Endothelial cell of umbilical vein (primary cell): ENCODE measurements around the gene DHRS1. TPM values are rescaled to one million over a fixed set of nuclear protein-coding genes. Genes with fewer than 3 reads are reported as not detected.

Experiments
- BruUV-seq: library from RNA; stranded (reverse); fragments of 400-500 nt; replicated peaks from 2 replicates; lab custom pipeline; 2021; lab: Mats Ljungman, UMichigan
- CTCF ChIA-PET: fragments of 300-600, 350-600 bp; sonication (Branson Sonifier 250); formaldehyde crosslinking; loops from one replicate; lab custom pipeline; 2021; ENCODE audit warnings: antibody characterized with exemption, inconsistent platforms; lab: Charles Lee
- POLR2A ChIA-PET: fragments of 300-600, 350-600 bp; sonication (Branson Sonifier 250); formaldehyde crosslinking; loops from one replicate; lab custom pipeline; 2021; ENCODE audit warnings: antibody characterized with exemption, inconsistent platforms; lab: Charles Lee
- DNase-seq: peaks from one replicate; pipeline ENCODE4 v3.0.0-alpha.2; 2011; ENCODE audit warnings: low read depth, low spot score
- FAIRE-seq: peaks from 2 replicates; lab custom pipeline; 2011; peaks lifted over from hg19 to GRCh38; lab: Jason Lieb, UNC
- H2AFZ ChIP-seq: 2 replicates; pipeline ENCODE4 v1.6.0; 2012; ENCODE audit warnings: low read depth, low read length, control low read depth, inconsistent platforms
- H3K27ac ChIP-seq: 2 replicates; pipeline ENCODE4 v1.5.1; 2011; ENCODE audit warnings: low read depth, mild to moderate bottlenecking, control low read depth, low read length, moderate library complexity; ENCODE audit not compliant: insufficient read depth
- H3K27me3 ChIP-seq, 2 experiments: 2 replicates each; pipeline versions ENCODE4 v1.6.0 to v1.6.1; 2011; ENCODE audit warnings: low read length in 2 of 2, mixed read lengths in 1 of 2; ENCODE audit not compliant: control insufficient read depth in 2 of 2, insufficient read depth in 2 of 2
- H3K36me3 ChIP-seq, 2 experiments: 2 replicates in 1 of 2; 3 replicates in 1 of 2; pipeline ENCODE4 v1.5.1; 2011; ENCODE audit warnings: low read length in 2 of 2, mild to moderate bottlenecking in 1 of 2, moderate library complexity in 1 of 2; ENCODE audit not compliant: control insufficient read depth in 2 of 2, insufficient read depth in 2 of 2; ENCODE audit errors: extremely low read depth in 1 of 2
- H3K4me1 ChIP-seq: 3 replicates; pipeline ENCODE4 v1.5.1; 2011; ENCODE audit warnings: mild to moderate bottlenecking, low read length; ENCODE audit not compliant: control insufficient read depth, insufficient read depth; ENCODE audit errors: extremely low read depth
- H3K4me2 ChIP-seq: 2 replicates; pipeline ENCODE4 v1.6.1; 2011; ENCODE audit warnings: low read length, control low read depth, mixed read lengths; ENCODE audit not compliant: insufficient read depth
- H3K4me3 ChIP-seq, 3 experiments: fragments of 200-600 bp in 1 of 3; sonication (generic), shearing (Covaris generic) in 1 of 3; replicated peaks in 1 of 3; 2 replicates each; pipeline ENCODE4 v1.5.1; 2011 to 2016; ENCODE audit warnings: control low read depth in 3 of 3, low read length in 3 of 3, mild to moderate bottlenecking in 2 of 3, inconsistent platforms in 1 of 3, low read depth in 1 of 3, moderate library complexity in 1 of 3; ENCODE audit not compliant: insufficient read depth in 1 of 3
- H3K79me2 ChIP-seq: 2 replicates; pipeline ENCODE4 v1.6.0; 2012; ENCODE audit warnings: low read length, inconsistent platforms; ENCODE audit not compliant: control insufficient read depth, insufficient read depth
- H3K9ac ChIP-seq: replicated peaks from 2 replicates; pipeline ENCODE3; 2011; ENCODE audit warnings: low read length, control low read depth; ENCODE audit not compliant: insufficient read depth; ENCODE audit errors: extremely low read depth
- H3K9me1 ChIP-seq: replicated peaks from 3 replicates; pipeline ENCODE4 v1.6.0; 2011; ENCODE audit warnings: mild to moderate bottlenecking, low read length; ENCODE audit not compliant: control insufficient read depth, insufficient read depth; ENCODE audit errors: extremely low read depth
- H3K9me3 ChIP-seq: replicated peaks from 2 replicates; pipeline ENCODE4 v1.5.1; 2012; ENCODE audit warnings: low read length, inconsistent platforms; ENCODE audit not compliant: control insufficient read depth, insufficient read depth
- H4K20me1 ChIP-seq: replicated peaks from 2 replicates; pipeline ENCODE3; 2011; ENCODE audit warnings: mild to moderate bottlenecking, low read length; ENCODE audit not compliant: control insufficient read depth, insufficient read depth; ENCODE audit errors: extremely low read depth
- FOS ChIP-seq: IDR thresholded peaks from 2 replicates; pipeline ENCODE4 v1.6.1; 2011; ENCODE audit warnings: mild to moderate bottlenecking, low read length, moderate library complexity, borderline replicate concordance; ENCODE audit not compliant: insufficient read depth
- JUN ChIP-seq: IDR thresholded peaks from 2 replicates; pipeline ENCODE4 v1.6.1; 2011; ENCODE audit warnings: borderline replicate concordance, low read depth; ENCODE audit not compliant: insufficient read length, insufficient read depth
- MYC ChIP-seq: IDR thresholded peaks from one replicate; pipeline ENCODE4 v1.6.1; 2011; ENCODE audit warnings: mild to moderate bottlenecking, low read depth, low read length
- POLR2A ChIP-seq: IDR thresholded peaks from 2 replicates; pipeline ENCODE4 v1.6.1; 2012; ENCODE audit warnings: low read depth, mild to moderate bottlenecking, control low read depth, low read length
- POLR2AphosphoS5 ChIP-seq: IDR thresholded peaks from 2 replicates; pipeline ENCODE4 v1.6.1; 2012; ENCODE audit warnings: low read depth, mild to moderate bottlenecking, control low read depth, low read length, moderate library complexity; ENCODE audit not compliant: insufficient read depth
- dilution Hi-C: fragments of 300-500 bp; cut with MboI; formaldehyde crosslinking; loops from one replicate; pipeline ENCODE4 v1.15.0; 2019; ENCODE audit warnings: low sequenced_read_pairs; ENCODE audit not compliant: extremely low pct_ligation_motif_present
- intact Hi-C: fragments of 100-400 bp; cut with micrococcal nuclease; formaldehyde crosslinking; loops from one replicate; pipeline ENCODE4 v1.10.0; 2022
- polyA plus RNA-seq, 4 experiments: library from polyadenylated mRNA; depleted of rRNA in 3 of 4; stranded (reverse) in 3 of 4; unstranded in 1 of 4; fragments of >200 nt; gene quantifications; 2 replicates each; pipeline versions ENCODE4 v1.2.1 to v1.2.3, GENCODE V29; 2011 to 2012; ENCODE audit warnings: missing spikeins in 1 of 4
- total RNA-seq: library from RNA; stranded (reverse); gene quantifications from 2 replicates; pipeline ENCODE4 v1.2.3, GENCODE V29; 2021
- TF ChIP-seq, protein P1 (sequence below), 2 donors: IDR thresholded peaks; 1 replicate in 1 of 2; 2 replicates in 1 of 2; pipeline ENCODE4 v1.5.1; 2011; ENCODE audit warnings: low read length in 2 of 2, mild to moderate bottlenecking in 2 of 2, moderate library complexity in 2 of 2, control low read depth in 1 of 2, inconsistent platforms in 1 of 2, low read depth in 1 of 2; ENCODE audit not compliant: insufficient read depth in 1 of 2; ENCODE audit errors: extremely low read depth in 1 of 2

DHRS1 gene
- total and polyA plus RNA-seq, 2 donors (not counting 3 experiments of a cell fraction or from before 2014, with no cell fraction given) = 18.0 to 69.5 TPM

- DNase-seq = no peak
- TF ChIP-seq POLR2A (no peak), FOS (no peak), POLR2AphosphoS5 (no peak), JUN (no peak), MYC (no peak)
- TF ChIP-seq, protein P1, sequence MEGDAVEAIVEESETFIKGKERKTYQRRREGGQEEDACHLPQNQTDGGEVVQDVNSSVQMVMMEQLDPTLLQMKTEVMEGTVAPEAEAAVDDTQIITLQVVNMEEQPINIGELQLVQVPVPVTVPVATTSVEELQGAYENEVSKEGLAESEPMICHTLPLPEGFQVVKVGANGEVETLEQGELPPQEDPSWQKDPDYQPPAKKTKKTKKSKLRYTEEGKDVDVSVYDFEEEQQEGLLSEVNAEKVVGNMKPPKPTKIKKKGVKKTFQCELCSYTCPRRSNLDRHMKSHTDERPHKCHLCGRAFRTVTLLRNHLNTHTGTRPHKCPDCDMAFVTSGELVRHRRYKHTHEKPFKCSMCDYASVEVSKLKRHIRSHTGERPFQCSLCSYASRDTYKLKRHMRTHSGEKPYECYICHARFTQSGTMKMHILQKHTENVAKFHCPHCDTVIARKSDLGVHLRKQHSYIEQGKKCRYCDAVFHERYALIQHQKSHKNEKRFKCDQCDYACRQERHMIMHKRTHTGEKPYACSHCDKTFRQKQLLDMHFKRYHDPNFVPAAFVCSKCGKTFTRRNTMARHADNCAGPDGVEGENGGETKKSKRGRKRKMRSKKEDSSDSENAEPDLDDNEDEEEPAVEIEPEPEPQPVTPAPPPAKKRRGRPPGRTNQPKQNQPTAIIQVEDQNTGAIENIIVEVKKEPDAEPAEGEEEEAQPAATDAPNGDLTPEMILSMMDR (IDR thresholded peaks at IDR 0.05; ENCODE audit: extremely low read depth in 1 of 2, insufficient read depth in 1 of 2, low read depth in 1 of 2, low read length in 2 of 2) = no peak
- Histone ChIP-seq H3K9ac (no peak overlapping the region), H3K27me3 (no peaks in the 10 kb centered on the region), H4K20me1 (no peaks in the 10 kb centered on the region), H2AFZ (no peak overlapping the region), H3K27ac (no peak overlapping the region), H3K4me3 (no peak overlapping the region), H3K79me2 (no peaks in the 10 kb centered on the region), H3K9me1 (no peaks in the 10 kb centered on the region), H3K4me1 (no peaks in the 10 kb centered on the region), H3K9me3 (no peaks in the 10 kb centered on the region), H3K4me2 (no peak overlapping the region), H3K36me3 (no peaks in the 10 kb centered on the region)
- POLR2A ChIA-PET = no interaction called here
- intact Hi-C loops = no loop called here
- CTCF ChIA-PET = interaction anchor here (0.9 to 1.6 kb wide), 3 partner anchors 10 to 23 kb away, joined by 3 to 5 read pairs (median 4); partner anchors contain the start of gene TGM1
- dilution Hi-C loops = no loop called here
- no TSS peak for BruUV-seq
- FAIRE-seq = no peak
Observed at GRCh38 chr14:24283796-24284460, 15.7 kb downstream of the DHRS1 start.
